IMR-90 (cell line): ENCODE data around the gene ME3. TPM values are rescaled to one million over a fixed set of nuclear protein-coding genes. Genes with fewer than 3 reads are reported as not detected.

Experiments used
- ATAC-seq: fragments of 200-7000 bp; cut with Tn5 transposase; 2 replicates; pipeline ENCODE4 v1.9.1; 2020; ENCODE audit warnings: low read depth, mild to moderate bottlenecking, moderate library complexity
- BruUV-seq: library from RNA; stranded (reverse); fragments of 400-500 nt; replicated peaks from 2 replicates; lab custom pipeline; 2021; lab: Mats Ljungman, UMichigan
- CTCF ChIA-PET: fragments of 300-600 bp; formaldehyde crosslinking; extraction: SDS; loops from one replicate; lab custom pipeline; 2021; ENCODE audit warnings: antibody characterized with exemption; lab: Yijun Ruan, JAX
- POLR2A ChIA-PET: fragments of 300-600 bp; sonication (Branson Sonifier 250); formaldehyde crosslinking; loops from one replicate; lab custom pipeline; 2022; ENCODE audit warnings: antibody characterized with exemption; ENCODE audit not compliant: unreplicated experiment; lab: Charles Lee
- DNase-seq: peaks from one replicate; pipeline ENCODE4 v3.0.0; 2013
- H2AFZ ChIP-seq: replicated peaks from 2 replicates; pipeline ENCODE3; 2013; ENCODE audit warnings: low read length, mild to moderate bottlenecking; ENCODE audit not compliant: poor library complexity
- H2AK5ac ChIP-seq: 2 replicates; pipeline ENCODE4 v1.6.1; 2013; ENCODE audit warnings: low read depth, low read length, inconsistent platforms
- H2AK9ac ChIP-seq: replicated peaks from 2 replicates; pipeline ENCODE3; 2013; ENCODE audit warnings: mild to moderate bottlenecking, low read depth, low read length, moderate library complexity; ENCODE audit not compliant: poor library complexity
- H2BK120ac ChIP-seq: 2 replicates; pipeline ENCODE4 v1.6.1; 2013; ENCODE audit warnings: low read depth, low read length, inconsistent platforms
- H2BK15ac ChIP-seq: 3 replicates; pipeline ENCODE4 v1.6.1; 2013; ENCODE audit warnings: low read depth, low read length, inconsistent platforms
- H2BK20ac ChIP-seq: 2 replicates; pipeline ENCODE4 v1.6.1; 2013; ENCODE audit warnings: low read depth, mild to moderate bottlenecking, inconsistent platforms, low read length, moderate library complexity
- H2BK5ac ChIP-seq: 2 replicates; pipeline ENCODE4 v1.6.1; 2013; ENCODE audit warnings: mild to moderate bottlenecking, low read depth, low read length, inconsistent platforms; ENCODE audit not compliant: poor library complexity, severe bottlenecking
- H3K14ac ChIP-seq: replicated peaks from 2 replicates; pipeline ENCODE4 v1.6.1; 2013; ENCODE audit warnings: low read depth, low read length, inconsistent platforms
- H3K18ac ChIP-seq: 2 replicates; pipeline ENCODE4 v1.6.1; 2013; ENCODE audit warnings: low read depth, low read length, control low read depth
- H3K23ac ChIP-seq: 2 replicates; pipeline ENCODE4 v1.6.1; 2013; ENCODE audit warnings: low read depth, low read length, inconsistent platforms
- H3K27ac ChIP-seq: 2 replicates; pipeline ENCODE4 v1.5.1; 2013; ENCODE audit warnings: mild to moderate bottlenecking, control low read depth, low read length; ENCODE audit not compliant: insufficient read depth
- H3K27me3 ChIP-seq: 2 replicates; pipeline ENCODE4 v1.6.1; 2013; ENCODE audit warnings: low read length; ENCODE audit not compliant: control insufficient read depth, insufficient read depth
- H3K36me3 ChIP-seq: 2 replicates; pipeline ENCODE4 v1.6.1; 2013; ENCODE audit warnings: low read length, mixed read lengths; ENCODE audit not compliant: control insufficient read depth, insufficient read depth
- H3K4ac ChIP-seq: 2 replicates; pipeline ENCODE4 v1.6.1; 2013; ENCODE audit warnings: low read depth, low read length, inconsistent platforms
- H3K4me1 ChIP-seq: 2 replicates; pipeline ENCODE4 v1.6.1; 2013; ENCODE audit warnings: low read length, mixed read lengths; ENCODE audit not compliant: control insufficient read depth, insufficient read depth
- H3K4me2 ChIP-seq: 2 replicates; pipeline ENCODE4 v1.6.1; 2013; ENCODE audit warnings: low read depth, mild to moderate bottlenecking, control low read depth, low read length, moderate library complexity
- H3K4me3 ChIP-seq: 2 replicates; pipeline ENCODE4 v1.5.1; 2013; ENCODE audit warnings: low read depth, mild to moderate bottlenecking, control low read depth, low read length, moderate library complexity; ENCODE audit not compliant: insufficient read depth
- H3K56ac ChIP-seq: 2 replicates; pipeline ENCODE4 v1.6.1; 2013; ENCODE audit warnings: low read length, inconsistent platforms; ENCODE audit not compliant: insufficient read depth; ENCODE audit errors: extremely low read depth
- H3K79me1 ChIP-seq, 2 experiments: 2 replicates each; pipeline ENCODE4 v1.6.1; 2013; ENCODE audit warnings: low read length in 2 of 2, inconsistent platforms in 1 of 2, low read depth in 1 of 2
- H3K9ac ChIP-seq: 2 replicates; pipeline ENCODE4 v1.6.1; 2013; ENCODE audit warnings: low read depth, low read length, control low read depth
- H3K9me1 ChIP-seq: 2 replicates; pipeline ENCODE4 v1.6.1; 2013; ENCODE audit warnings: low read length, inconsistent platforms; ENCODE audit not compliant: insufficient read depth
- H3K9me3 ChIP-seq: 2 replicates; pipeline ENCODE4 v1.6.1; 2013; ENCODE audit warnings: low read length; ENCODE audit not compliant: control insufficient read depth, insufficient read depth
- H4K20me1 ChIP-seq: 2 replicates; pipeline ENCODE4 v1.6.1; 2013; ENCODE audit warnings: low read length, inconsistent platforms; ENCODE audit not compliant: insufficient read depth
- H4K5ac ChIP-seq: 2 replicates; pipeline ENCODE4 v1.6.1; 2013; ENCODE audit warnings: mild to moderate bottlenecking, low read depth, low read length, control low read depth
- H4K8ac ChIP-seq, 2 experiments: 2 replicates each; pipeline ENCODE4 v1.6.1; 2013; ENCODE audit warnings: low read depth in 2 of 2, low read length in 2 of 2, control low read depth in 1 of 2, inconsistent platforms in 1 of 2
- H4K91ac ChIP-seq: 2 replicates; pipeline ENCODE4 v1.6.1; 2013; ENCODE audit warnings: low read depth, low read length, inconsistent platforms; ENCODE audit not compliant: insufficient read depth
- BHLHE40 ChIP-seq: fragments of 150-350 bp; IDR thresholded peaks from 2 replicates; pipeline ENCODE4 v1.6.1; 2016; ENCODE audit warnings: mild to moderate bottlenecking, low read depth, low read length
- FOS ChIP-seq: fragments of 150-350 bp; IDR thresholded peaks from 2 replicates; pipeline ENCODE4 v1.6.1; 2016; ENCODE audit warnings: low read depth, low read length
- MAFK ChIP-seq: IDR thresholded peaks from 2 replicates; pipeline ENCODE4 v1.6.1; 2012; ENCODE audit warnings: low read depth, low read length, improper control_type of control experiment
- MAZ ChIP-seq: IDR thresholded peaks from 2 replicates; pipeline ENCODE4 v1.6.1; 2012; ENCODE audit warnings: low read depth, mild to moderate bottlenecking, low read length, improper control_type of control experiment, moderate library complexity, borderline replicate concordance
- MXI1 ChIP-seq: IDR thresholded peaks from 2 replicates; pipeline ENCODE4 v1.6.1; 2012; ENCODE audit warnings: low read depth, mild to moderate bottlenecking, low read length, moderate library complexity, borderline replicate concordance
- NFE2L2 ChIP-seq: fragments of 150-350 bp; IDR thresholded peaks from 2 replicates; pipeline ENCODE4 v1.6.1; 2016; ENCODE audit warnings: low read depth, mild to moderate bottlenecking, low read length
- POLR2A ChIP-seq: IDR thresholded peaks from 2 replicates; pipeline ENCODE4 v1.6.1; 2012; ENCODE audit warnings: mild to moderate bottlenecking, low read depth, low read length
- RAD21 ChIP-seq: IDR thresholded peaks from 2 replicates; pipeline ENCODE4 v1.6.1; 2012; ENCODE audit warnings: low read length, improper control_type of control experiment
- WGBS, 2 experiments: methylation state at CpG; one replicate each; pipeline versions ENCODE4 v1.1.5 to v1.1.7; 2013; ENCODE audit warnings: missing lambda C conversion rate in 2 of 2; ENCODE audit not compliant: insufficient read length in 1 of 2; ENCODE audit errors: extremely low coverage in 2 of 2; 5-methylcytosine and 5-hydroxymethylcytosine counted together
- dilution Hi-C: fragments of 300-500 bp; cut with HindIII; formaldehyde crosslinking; loops from one replicate; pipeline ENCODE4 v1.14.3; 2018; ENCODE audit warnings: low sequenced_read_pairs; ENCODE audit not compliant: unreplicated experiment
- in situ Hi-C: fragments of 300-500 bp; cut with MboI; formaldehyde crosslinking; loops from 3 replicates; pipeline ENCODE4 v1.14.3; 2019; ENCODE audit warnings: low sequenced_read_pairs, inconsistent platforms, mixed read lengths
- intact Hi-C: fragments of 100-400 bp; cut with micrococcal nuclease; formaldehyde crosslinking; loops from 2 replicates; pipeline ENCODE4 v1.10.0; 2022
- polyA plus RNA-seq, 3 experiments: library from polyadenylated mRNA; depleted of rRNA; stranded (reverse); fragments of >200 nt; gene quantifications; 2 replicates each; pipeline ENCODE4 v1.2.3, GENCODE V29; 2012; ENCODE audit warnings: low replicate concordance in 1 of 3
- total RNA-seq: library from RNA; depleted of rRNA; stranded (reverse); fragments of >200 nt; gene quantifications from 2 replicates; pipeline ENCODE4 v1.2.3, GENCODE V29; 2012
- TF ChIP-seq, protein P1 (sequence below): fragments of 150-350 bp; IDR thresholded peaks from 2 replicates; pipeline ENCODE4 v1.6.1; 2016; ENCODE audit warnings: low read depth, mild to moderate bottlenecking, low read length, moderate library complexity, borderline replicate concordance
- TF ChIP-seq, protein P2 (sequence below): fragments of 150-350 bp; IDR thresholded peaks from 2 replicates; pipeline ENCODE4 v1.6.1; 2017; ENCODE audit warnings: mild to moderate bottlenecking, antibody characterized with exemption, low read length, low read depth
- TF ChIP-seq, protein P3 (sequence below): conservative IDR thresholded peaks from 2 replicates; pipeline ENCODE4 v1.5.1; 2012; ENCODE audit warnings: mild to moderate bottlenecking, low read depth, low read length, improper control_type of control experiment

The ME3 gene
- total and polyA plus RNA-seq, 2 of the 4 experiments (the other 2 are of a cell fraction), result 7.8 to 9.0 TPM

- no peak overlapping the region for H3K4me2 ChIP-seq
- POLR2A ChIA-PET, result no interaction called here
- no peak overlapping the region for H3K14ac ChIP-seq
- no peak overlapping the region for H2BK120ac ChIP-seq
- H3K4me3 ChIP-seq, result no peak overlapping the region
- no peak overlapping the region for H2AK5ac ChIP-seq
- no peaks in the 10 kb centered on the region for H4K20me1 ChIP-seq
- no TSS peak for BruUV-seq
- H3K79me1 ChIP-seq, result no peaks in the 10 kb centered on the region
- no peaks in the 10 kb centered on the region; the same call in 1 of the 2 replicates for H3K9me1 ChIP-seq
- H2BK5ac ChIP-seq, result no peak overlapping the region
- H3K27ac ChIP-seq, result no peak overlapping the region
- H3K36me3 ChIP-seq, result no peaks in the 10 kb centered on the region
- no peak overlapping the region for H2AFZ ChIP-seq
- CTCF ChIA-PET, result no interaction called here
- H4K5ac ChIP-seq, result no peak overlapping the region
- dilution Hi-C loops (no loop called here), in situ Hi-C loops (no loop called here), intact Hi-C loops (no loop called here)
- H2BK20ac ChIP-seq, result no peak overlapping the region
- H3K4me1 ChIP-seq, result peaks cover 2% of the 10 kb centered on the region; the same call in 1 of the 2 replicates
- H3K27me3 ChIP-seq, result no peaks in the 10 kb centered on the region
- no peak overlapping the region for H4K8ac ChIP-seq
- H3K56ac ChIP-seq, result no peak overlapping the region
- H3K18ac ChIP-seq, result no peak overlapping the region
- H3K23ac ChIP-seq, result no peak overlapping the region
- no peak overlapping the region for H2AK9ac ChIP-seq
- no peak overlapping the region for H3K4ac ChIP-seq
- no peak overlapping the region for H2BK15ac ChIP-seq
- no peak for ATAC-seq
- H3K9ac ChIP-seq, result no peak overlapping the region
- TF ChIP-seq FOS (no peak), BHLHE40 (no peak), NFE2L2 (no peak), POLR2A (no peak), RAD21 (no peak), MAZ (no peak), MAFK (no peak), MXI1 (no peak)
- TF ChIP-seq, protein P1, sequence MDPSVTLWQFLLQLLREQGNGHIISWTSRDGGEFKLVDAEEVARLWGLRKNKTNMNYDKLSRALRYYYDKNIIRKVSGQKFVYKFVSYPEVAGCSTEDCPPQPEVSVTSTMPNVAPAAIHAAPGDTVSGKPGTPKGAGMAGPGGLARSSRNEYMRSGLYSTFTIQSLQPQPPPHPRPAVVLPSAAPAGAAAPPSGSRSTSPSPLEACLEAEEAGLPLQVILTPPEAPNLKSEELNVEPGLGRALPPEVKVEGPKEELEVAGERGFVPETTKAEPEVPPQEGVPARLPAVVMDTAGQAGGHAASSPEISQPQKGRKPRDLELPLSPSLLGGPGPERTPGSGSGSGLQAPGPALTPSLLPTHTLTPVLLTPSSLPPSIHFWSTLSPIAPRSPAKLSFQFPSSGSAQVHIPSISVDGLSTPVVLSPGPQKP, result no peak
- TF ChIP-seq, protein P2, sequence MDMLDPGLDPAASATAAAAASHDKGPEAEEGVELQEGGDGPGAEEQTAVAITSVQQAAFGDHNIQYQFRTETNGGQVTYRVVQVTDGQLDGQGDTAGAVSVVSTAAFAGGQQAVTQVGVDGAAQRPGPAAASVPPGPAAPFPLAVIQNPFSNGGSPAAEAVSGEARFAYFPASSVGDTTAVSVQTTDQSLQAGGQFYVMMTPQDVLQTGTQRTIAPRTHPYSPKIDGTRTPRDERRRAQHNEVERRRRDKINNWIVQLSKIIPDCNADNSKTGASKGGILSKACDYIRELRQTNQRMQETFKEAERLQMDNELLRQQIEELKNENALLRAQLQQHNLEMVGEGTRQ, result no peak
- TF ChIP-seq, protein P3, sequence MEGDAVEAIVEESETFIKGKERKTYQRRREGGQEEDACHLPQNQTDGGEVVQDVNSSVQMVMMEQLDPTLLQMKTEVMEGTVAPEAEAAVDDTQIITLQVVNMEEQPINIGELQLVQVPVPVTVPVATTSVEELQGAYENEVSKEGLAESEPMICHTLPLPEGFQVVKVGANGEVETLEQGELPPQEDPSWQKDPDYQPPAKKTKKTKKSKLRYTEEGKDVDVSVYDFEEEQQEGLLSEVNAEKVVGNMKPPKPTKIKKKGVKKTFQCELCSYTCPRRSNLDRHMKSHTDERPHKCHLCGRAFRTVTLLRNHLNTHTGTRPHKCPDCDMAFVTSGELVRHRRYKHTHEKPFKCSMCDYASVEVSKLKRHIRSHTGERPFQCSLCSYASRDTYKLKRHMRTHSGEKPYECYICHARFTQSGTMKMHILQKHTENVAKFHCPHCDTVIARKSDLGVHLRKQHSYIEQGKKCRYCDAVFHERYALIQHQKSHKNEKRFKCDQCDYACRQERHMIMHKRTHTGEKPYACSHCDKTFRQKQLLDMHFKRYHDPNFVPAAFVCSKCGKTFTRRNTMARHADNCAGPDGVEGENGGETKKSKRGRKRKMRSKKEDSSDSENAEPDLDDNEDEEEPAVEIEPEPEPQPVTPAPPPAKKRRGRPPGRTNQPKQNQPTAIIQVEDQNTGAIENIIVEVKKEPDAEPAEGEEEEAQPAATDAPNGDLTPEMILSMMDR, result no peak
- no peaks in the 10 kb centered on the region for H3K9me3 ChIP-seq
- H4K91ac ChIP-seq, result no peak overlapping the region
- WGBS, 2 experiments, result 93% methylated on average over 6 of the region's 12 CpGs; no CpG with 5 or more reads in 1 of the 2 experiments
- no peak for DNase-seq
Measured at GRCh38 chr11:86422371-86422770, 250.0 kb downstream of the ME3 start.
